Measurements from ENCODE around the gene CABLES2.

DNA sequence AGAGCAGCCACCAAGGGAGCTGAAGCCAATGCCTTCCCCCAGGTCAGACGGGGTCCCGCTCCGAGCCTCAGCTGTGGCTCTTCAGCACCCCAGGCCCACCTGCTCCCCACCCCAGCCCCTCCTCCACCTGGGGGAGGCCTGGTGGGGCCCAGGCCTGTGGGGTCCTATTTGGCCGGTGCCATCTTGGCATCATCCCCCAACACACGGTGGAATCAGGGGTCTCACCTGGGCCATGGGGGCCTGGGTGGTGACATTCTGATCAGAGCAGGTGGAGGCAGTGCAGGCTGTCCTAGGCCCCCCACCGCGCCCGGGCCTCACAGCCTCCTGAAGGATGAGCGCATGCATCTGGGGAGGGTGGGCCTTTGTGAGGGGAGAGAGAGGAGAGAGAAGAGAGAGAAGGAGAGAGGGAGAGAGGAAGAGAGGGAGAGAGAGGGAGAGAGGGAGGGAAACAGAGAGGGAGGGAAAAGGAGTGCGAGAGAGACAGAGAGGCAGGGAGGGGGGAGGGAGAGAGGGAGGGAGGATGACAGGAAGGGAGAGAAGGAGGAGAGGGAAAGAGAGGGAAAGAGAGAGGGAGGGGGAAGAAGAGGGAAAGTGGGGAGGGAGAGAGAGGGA, 44.2 kb upstream of the CABLES2 start:
- TF ChIP-seq, protein P1, sequence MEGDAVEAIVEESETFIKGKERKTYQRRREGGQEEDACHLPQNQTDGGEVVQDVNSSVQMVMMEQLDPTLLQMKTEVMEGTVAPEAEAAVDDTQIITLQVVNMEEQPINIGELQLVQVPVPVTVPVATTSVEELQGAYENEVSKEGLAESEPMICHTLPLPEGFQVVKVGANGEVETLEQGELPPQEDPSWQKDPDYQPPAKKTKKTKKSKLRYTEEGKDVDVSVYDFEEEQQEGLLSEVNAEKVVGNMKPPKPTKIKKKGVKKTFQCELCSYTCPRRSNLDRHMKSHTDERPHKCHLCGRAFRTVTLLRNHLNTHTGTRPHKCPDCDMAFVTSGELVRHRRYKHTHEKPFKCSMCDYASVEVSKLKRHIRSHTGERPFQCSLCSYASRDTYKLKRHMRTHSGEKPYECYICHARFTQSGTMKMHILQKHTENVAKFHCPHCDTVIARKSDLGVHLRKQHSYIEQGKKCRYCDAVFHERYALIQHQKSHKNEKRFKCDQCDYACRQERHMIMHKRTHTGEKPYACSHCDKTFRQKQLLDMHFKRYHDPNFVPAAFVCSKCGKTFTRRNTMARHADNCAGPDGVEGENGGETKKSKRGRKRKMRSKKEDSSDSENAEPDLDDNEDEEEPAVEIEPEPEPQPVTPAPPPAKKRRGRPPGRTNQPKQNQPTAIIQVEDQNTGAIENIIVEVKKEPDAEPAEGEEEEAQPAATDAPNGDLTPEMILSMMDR (IDR thresholded peaks at IDR 0.05) = no peak
- TF ChIP-seq POLR2A (IDR thresholded peaks at IDR 0.05) = no peak
